NCI-H1417 (cell line): ENCODE measurements around the gene CHMP6.
"Not testable (repeated sequence)": the region's sequence is repeated elsewhere in the genome, so short reads cannot be mapped to it uniquely, and the experiment has no call there.

Experiments used
- DNase-seq, 3 experiments: peaks; one replicate each; lab custom pipeline; 2025; lab: John Stamatoyannopoulos, UW

The CHMP6 gene

GRCh38 chr17:81030312-81030711 lies 38.7 kb downstream of the CHMP6 start:
- not testable (repeated sequence) for DNase-seq

GRCh38 chr17:81030741-81031565 lies 39.3 kb downstream of the CHMP6 start:
- DNase-seq, result no peak

GRCh38 chr17:81031566-81032550 lies 40.2 kb downstream of the CHMP6 start:
- DNase-seq, result no peak

GRCh38 chr17:81032641-81033480 lies 41.2 kb downstream of the CHMP6 start:
- no peak for DNase-seq

- DNase-seq, result no peak
These were observed 42.0 kb downstream of the CHMP6 start for GRCh38 chr17:81033535-81034167.

GRCh38 chr17:81034168-81034777 lies 42.6 kb downstream of the CHMP6 start:
- DNase-seq, result peak in 2 of 3 experiments; percentile 45 to 53

GRCh38 chr17:81034779-81035520 lies 43.3 kb downstream of the CHMP6 start, which contains the start of gene BAIAP2:
BAIAP2 (plus strand) TSS chr17:81035151; CDS start chr17:81035255, 104 bp downstream.
- DNase-seq, result peak; percentile 89 to 95 (median 91)

- peak; percentile 37 to 76 (median 62) for DNase-seq
These were observed 44.0 kb downstream of the CHMP6 start for GRCh38 chr17:81035521-81036196.

- peak in 1 of 3 experiments; percentile 43 for DNase-seq
These were observed 44.7 kb downstream of the CHMP6 start for GRCh38 chr17:81036197-81036941.

- DNase-seq, result no peak
These were observed 45.6 kb downstream of the CHMP6 start for GRCh38 chr17:81037026-81037797.

- no peak for DNase-seq
These were observed 46.4 kb downstream of the CHMP6 start for GRCh38 chr17:81037798-81038733.

- no peak for DNase-seq
These were observed 47.5 kb downstream of the CHMP6 start for GRCh38 chr17:81039096-81039495.

- DNase-seq, result peak in 2 of 3 experiments; percentile 40 to 72
These were observed 48.5 kb downstream of the CHMP6 start for GRCh38 chr17:81039854-81040758.

GRCh38 chr17:81040791-81041337 lies 49.2 kb downstream of the CHMP6 start:
- DNase-seq, result no peak

GRCh38 chr17:81042606-81043005 lies 51.0 kb downstream of the CHMP6 start:
- no peak for DNase-seq
